Colonic mucosa (tissue), 4 donors: ENCODE results near the gene PRPF19. TPM values are rescaled to one million over a fixed set of nuclear protein-coding genes. Genes with fewer than 3 reads are reported as not detected.

Experiments
- DNase-seq: peaks from one replicate; pipeline ENCODE4 v3.0.0-alpha.2; 2020
- H3K27ac ChIP-seq: fragments of 200-600 bp; one replicate; pipeline ENCODE4 v1.8.0; 2021
- H3K27me3 ChIP-seq: fragments of 200-600 bp; one replicate; pipeline ENCODE4 v1.8.0; 2021
- H3K36me3 ChIP-seq: fragments of 200-600 bp; one replicate; pipeline ENCODE4 v1.8.0; 2021
- H3K4me1 ChIP-seq: fragments of 200-600 bp; one replicate; pipeline ENCODE4 v1.8.0; 2021; ENCODE audit warnings: mild to moderate bottlenecking
- H3K4me3 ChIP-seq: fragments of 200-600 bp; one replicate; pipeline ENCODE4 v1.8.0; 2021
- H3K9ac ChIP-seq, 2 donors: one replicate each; pipeline ENCODE4 v1.7.0; 2013; ENCODE audit warnings: control low read depth in 2 of 2, low read depth in 2 of 2, low read length in 2 of 2
- H3K9me3 ChIP-seq: fragments of 200-600 bp; one replicate; pipeline ENCODE4 v1.8.0; 2021
- CTCF ChIP-seq: fragments of 200-600 bp; IDR thresholded peaks from one replicate; pipeline ENCODE4 v1.8.0; 2022; ENCODE audit warnings: antibody characterized with exemption, mild to moderate bottlenecking
- intact Hi-C: fragments of 100-400 bp; cut with DNase I; formaldehyde crosslinking; loops from one replicate; pipeline ENCODE4 v1.14.1; 2022
- total RNA-seq, 2 donors: library from RNA; stranded (reverse); fragmentation: NEBNext Ultra II Directional in 1 of 2; extraction: Animal tissue kit (Norgen Biotek cat#: 25700) in 1 of 2; gene quantifications; one replicate each; pipeline ENCODE4 v1.2.1, GENCODE V29; 2021
- donor health status: healthy.
- donor health status: DM: no; HTN: no; CAD: no.
- donor health status: DM: no; HTN: no; CAD: no.

PRPF19 gene
- total RNA-seq, 2 donors from 2014 or later: 59.3 to 172 TPM

- intact Hi-C loops: no loop called here
- Histone ChIP-seq H3K9me3 (no peaks in the 10 kb centered on the region), H3K4me1 (no peaks in the 10 kb centered on the region), H3K4me3 (no peak overlapping the region), H3K27me3 (peaks cover 9% of the 10 kb centered on the region), H3K9ac (no peak overlapping the region), H3K36me3 (no peaks in the 10 kb centered on the region), H3K27ac (no peak overlapping the region)
- TF ChIP-seq CTCF: no peak
- no peak for DNase-seq
Measured at GRCh38 chr11:60929764-60930163, 23.4 kb upstream of the PRPF19 start.

GRCh38 chr11:60928563-60929001 is 22.2 kb upstream of the PRPF19 start:
- no peaks in the 10 kb centered on the region for H3K4me1 ChIP-seq
- no peak for DNase-seq
- peaks cover 11% of the 10 kb centered on the region for H3K27me3 ChIP-seq
- H3K9ac ChIP-seq: no peak overlapping the region
- H3K4me3 ChIP-seq: no peak overlapping the region
- no peaks in the 10 kb centered on the region for H3K36me3 ChIP-seq
- no peak overlapping the region for H3K27ac ChIP-seq
- TF ChIP-seq CTCF: no peak
- no peaks in the 10 kb centered on the region for H3K9me3 ChIP-seq
- intact Hi-C loops: no loop called here

GRCh38 chr11:60927600-60927999 is 21.2 kb upstream of the PRPF19 start:
- Histone ChIP-seq H3K27me3 (peaks cover 11% of the 10 kb centered on the region), H3K4me1 (no peaks in the 10 kb centered on the region), H3K9ac (no peak overlapping the region), H3K4me3 (no peak overlapping the region), H3K9me3 (no peaks in the 10 kb centered on the region), H3K27ac (no peak overlapping the region), H3K36me3 (no peaks in the 10 kb centered on the region)
- intact Hi-C loops: no loop called here
- no peak for DNase-seq
- TF ChIP-seq CTCF: no peak

GRCh38 chr11:60927061-60927592 is 20.7 kb upstream of the PRPF19 start:
- Histone ChIP-seq H3K9me3 (no peaks in the 10 kb centered on the region), H3K27me3 (peaks cover 11% of the 10 kb centered on the region), H3K9ac (no peak overlapping the region), H3K36me3 (peaks cover 3% of the 10 kb centered on the region), H3K27ac (no peak overlapping the region), H3K4me1 (no peaks in the 10 kb centered on the region), H3K4me3 (no peak overlapping the region)
- no peak for DNase-seq
- TF ChIP-seq CTCF: no peak
- intact Hi-C loops: no loop called here

- no peak for TF ChIP-seq CTCF
- Histone ChIP-seq H3K4me3 (no peak overlapping the region), H3K36me3 (peaks cover 8% of the 10 kb centered on the region), H3K4me1 (no peaks in the 10 kb centered on the region), H3K9me3 (no peaks in the 10 kb centered on the region), H3K9ac (no peak overlapping the region), H3K27ac (no peak overlapping the region), H3K27me3 (peaks cover 11% of the 10 kb centered on the region)
- no peak for DNase-seq
- intact Hi-C loops: no loop called here
Measured at GRCh38 chr11:60926500-60926899, 20.1 kb upstream of the PRPF19 start.
